Pancreas (tissue), 10 donors: ENCODE measurements around the gene PXDC1. TPM values are rescaled to one million over a fixed set of nuclear protein-coding genes. Genes with fewer than 3 reads are reported as not detected.
A peak's percentile ranks its signal among the peaks of the same experiment; 100 is the strongest.

Experiments used
- ATAC-seq, 4 donors: fragments of 200-7000 bp; cut with Tn5 transposase; one replicate each; pipeline versions ENCODE4 v1.8.0 to v1.9.1; 2020; ENCODE audit warnings: mild to moderate bottlenecking in 4 of 4, moderate library complexity in 4 of 4
- DNase-seq, 6 donors: peaks; one replicate each; pipeline ENCODE4 v3.0.0-alpha.2; 2020
- FAIRE-seq: peaks from 2 replicates; lab custom pipeline; 2012; peaks lifted over from hg19 to GRCh38; lab: Jason Lieb, UNC
- H3K27ac ChIP-seq, 4 donors: fragments of 200-600 bp; sonication (generic); 1 replicate in 3 of 4; 2 replicates in 1 of 4; pipeline versions ENCODE4 v1.5.0 to v1.8.0; 2020
- H3K27me3 ChIP-seq, 4 donors: fragments of 200-600 bp; one replicate each; pipeline ENCODE4 v1.8.0; 2021
- H3K36me3 ChIP-seq, 3 donors: fragments of 200-600 bp; sonication (generic) in 1 of 3; one replicate each; pipeline versions ENCODE4 v1.5.0 to v1.8.0; 2020 to 2021
- H3K4me1 ChIP-seq, 3 donors: fragments of 200-600 bp; one replicate each; pipeline ENCODE4 v1.8.0; 2021
- H3K4me3 ChIP-seq, 4 donors: fragments of 200-600 bp; sonication (generic) in 2 of 4; one replicate each; pipeline versions ENCODE4 v1.5.0 to v1.8.0; 2020 to 2021
- H3K9me3 ChIP-seq, 4 donors: fragments of 200-600 bp; one replicate each; pipeline ENCODE4 v1.8.0; 2021
- CTCF ChIP-seq, 4 donors: fragments of 200-600 bp; sonication (generic) in 3 of 4; IDR thresholded peaks; one replicate each; pipeline versions ENCODE4 v1.5.0 to v1.8.0; 2021; ENCODE audit warnings: antibody characterized with exemption in 4 of 4
- WGBS, 2 donors: extraction: QIAGEN DNeasy Blood & Tissue Kit; methylation state at CpG; one replicate each; pipeline ENCODE4 v1.1.7; 2013; 5-methylcytosine and 5-hydroxymethylcytosine counted together
- intact Hi-C, 3 donors: fragments of 100-400 bp; cut with DNase I; formaldehyde crosslinking; loops; one replicate each; pipeline versions ENCODE4 v1.11.1 to v1.14.2; 2022
- polyA plus RNA-seq, 2 donors: library from polyadenylated mRNA; stranded (reverse); fragments of 200-250 nt; gene quantifications; one replicate each; pipeline ENCODE4 v1.2.3, GENCODE V29; 2013
- total RNA-seq, 6 donors: library from RNA; stranded (reverse); fragmentation: NEBNext Ultra II Directional in 4 of 6; extraction: Animal tissue kit (Norgen Biotek cat#: 25700) in 4 of 6; gene quantifications; one replicate each; pipeline versions ENCODE4 v1.2.1 to v1.2.4, GENCODE V29; 2021 to 2023
- donor health status: healthy with polysubstance abuse.
- donor health status: DM: no; HTN: no; CAD: no; lungs with moderate emphysema.
- donor health status: DM: no; HTN: no; CAD: no.
- donor health status: control.
- donor health status: control.
- donor health status: Bipolar disorder and iron deficiency.
- donor health status: DM: yes; HTN: yes; CAD: no.
- donor health status: DM: no; HTN: no; CAD: no.
- donor health status: DM: no; HTN: no; CAD: no.
- donor health status: DM: yes; HTN: yes; CAD: no.

PXDC1 gene
- total and polyA plus RNA-seq, 8 donors, result 5.2 to 19.7 (median 11.1) TPM

GRCh38 chr6:3744211-3744900 lies 7.2 kb downstream of the PXDC1 start:
- peaks cover 0 to 14% (median 5%) of the 10 kb centered on the region in 3 donors for H3K4me1 ChIP-seq
- no peak overlapping the region for H3K4me3 ChIP-seq
- H3K9me3 ChIP-seq, result no peaks in the 10 kb centered on the region
- WGBS, 2 donors, result 88 to 90% methylated on average over 19 of the region's 19 CpGs
- no peak for TF ChIP-seq CTCF (IDR thresholded peaks at IDR 0.05)
- intact Hi-C loops, result loop anchor here (5.0 to 10.0 kb wide), 6 partner anchors 140 to 260 kb away; no protein-coding TSS in a partner anchor
- FAIRE-seq, result no peak
- DNase-seq, result peak in 1 of 6 donors; percentile 54
- H3K27me3 ChIP-seq, result no peaks in the 10 kb centered on the region
- peak overlapping the region in 1 of 4 donors; percentile 48 for H3K27ac ChIP-seq
- no peak for ATAC-seq
- no peaks in the 10 kb centered on the region for H3K36me3 ChIP-seq

DNA sequence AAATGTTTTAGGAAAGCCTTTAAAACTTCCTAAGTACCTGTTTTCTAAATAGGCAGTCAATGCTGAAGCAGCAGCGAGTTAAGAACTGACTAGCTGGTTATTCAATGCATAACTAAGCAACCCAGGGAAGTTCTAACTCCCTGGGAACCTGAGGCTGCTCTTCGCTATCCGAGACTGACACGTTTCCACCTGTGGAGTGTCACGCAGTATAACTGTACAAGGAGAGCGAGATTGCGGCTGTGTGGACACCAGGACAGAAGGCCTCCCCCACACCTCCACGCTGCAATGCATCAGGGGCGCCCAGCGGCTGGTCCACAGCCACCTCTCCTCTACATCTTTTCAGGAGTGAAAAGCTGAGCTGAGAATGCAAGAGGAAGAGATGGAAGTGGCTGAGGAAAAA lies 8.0 kb downstream of the PXDC1 start:
- no peak for TF ChIP-seq CTCF (IDR thresholded peaks at IDR 0.05)
- H3K27ac ChIP-seq, result peak overlapping the region in 1 of 4 donors; percentile 48
- DNase-seq, result peak in 1 of 6 donors; percentile 40
- ATAC-seq, result no peak
- WGBS, 2 donors, result 89 to 95% methylated on average over 10 of the region's 10 CpGs
- no peak overlapping the region for H3K4me3 ChIP-seq
- H3K9me3 ChIP-seq, result no peaks in the 10 kb centered on the region
- H3K36me3 ChIP-seq, result no peaks in the 10 kb centered on the region
- no peak for FAIRE-seq
- H3K4me1 ChIP-seq, result peaks cover 0 to 6% (median 0%) of the 10 kb centered on the region in 3 donors
- H3K27me3 ChIP-seq, result no peaks in the 10 kb centered on the region
- intact Hi-C loops, result loop anchor here (5.0 to 10.0 kb wide), 6 partner anchors 141 to 261 kb away; no protein-coding TSS in a partner anchor

GRCh38 chr6:3742426-3743344 lies 8.8 kb downstream of the PXDC1 start:
- FAIRE-seq, result peak; percentile 20
- H3K36me3 ChIP-seq, result peaks cover 0 to 4% (median 0%) of the 10 kb centered on the region in 3 donors
- peak; percentile 92 to 98 (median 95) for ATAC-seq
- no peaks in the 10 kb centered on the region for H3K27me3 ChIP-seq
- 25 to 28% methylated on average over 37 of the region's 37 CpGs for WGBS, 2 donors
- H3K4me3 ChIP-seq, result no peak overlapping the region
- H3K27ac ChIP-seq, result peak overlapping the region in 3 of 4 donors; percentile 11 to 48 (median 20)
- TF ChIP-seq CTCF (IDR thresholded peaks at IDR 0.05), result peak; percentile 87 to 95 (median 92)
- peak; percentile 80 to 99 (median 91) for DNase-seq
- intact Hi-C loops, result loop anchor here (5.0 to 10.0 kb wide), 6 partner anchors 142 to 262 kb away; no protein-coding TSS in a partner anchor
- H3K4me1 ChIP-seq, result peaks cover 0 to 5% (median 0%) of the 10 kb centered on the region in 3 donors
- H3K9me3 ChIP-seq, result no peaks in the 10 kb centered on the region

DNA sequence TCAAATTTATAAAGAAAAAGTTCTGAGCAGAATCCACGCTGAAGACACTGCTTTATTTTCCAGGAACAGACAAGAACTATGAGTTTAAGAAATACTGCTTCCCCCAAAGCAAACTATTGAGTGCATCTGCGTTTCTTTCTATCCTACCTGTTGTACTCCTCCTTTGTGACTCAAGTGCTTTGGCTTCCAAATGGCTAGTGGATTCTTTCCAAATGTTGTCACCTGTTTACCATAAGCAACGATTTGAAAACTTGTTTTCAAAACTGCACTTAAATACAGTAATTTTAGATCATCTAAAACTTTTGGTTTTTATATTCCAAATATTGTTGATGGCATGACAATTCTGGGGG lies 9.5 kb downstream of the PXDC1 start:
- Histone ChIP-seq H3K4me1 (peaks cover 0 to 5% (median 0%) of the 10 kb centered on the region in 3 donors), H3K4me3 (no peak overlapping the region), H3K36me3 (peaks cover 0 to 4% (median 0%) of the 10 kb centered on the region in 3 donors), H3K9me3 (no peaks in the 10 kb centered on the region), H3K27me3 (no peaks in the 10 kb centered on the region), H3K27ac (no peak overlapping the region)
- WGBS, 2 donors, result 29 to 42% methylated on average over 3 of the region's 3 CpGs
- intact Hi-C loops, result loop anchor here (5.0 to 10.0 kb wide), 6 partner anchors 143 to 263 kb away; no protein-coding TSS in a partner anchor
- no peak for TF ChIP-seq CTCF (IDR thresholded peaks at IDR 0.05)
- ATAC-seq, result peak in 1 of 4 donors; percentile 18
- DNase-seq, result no peak
- FAIRE-seq, result no peak
